AG04449 (cell line): ENCODE measurements around the gene SAFB.

Source experiments
- CTCF ChIA-PET: fragments of 350-600 bp; formaldehyde crosslinking; extraction: SDS; loops from one replicate; lab custom pipeline; 2021; ENCODE audit warnings: antibody characterized with exemption; lab: Yijun Ruan, JAX
- POLR2A ChIA-PET: fragments of 400-600, 350-600 bp; formaldehyde crosslinking; extraction: SDS; loops from one replicate; lab custom pipeline; 2020; ENCODE audit warnings: antibody characterized with exemption, inconsistent platforms; lab: Yijun Ruan, JAX
- DNase-seq: peaks from one replicate; pipeline ENCODE4 v3.0.0-alpha.2; 2010; ENCODE audit warnings: low read depth, low spot score
- H3K4me3 ChIP-seq: 2 replicates; pipeline ENCODE4 v1.5.1; 2011; ENCODE audit warnings: low read depth, mild to moderate bottlenecking, control low read depth, low read length
- TF ChIP-seq, protein P1 (sequence below): IDR thresholded peaks from one replicate; pipeline ENCODE4 v1.5.1; 2011; ENCODE audit warnings: mild to moderate bottlenecking, moderate library complexity, low read length, control low read depth, inconsistent platforms; ENCODE audit not compliant: insufficient read depth; ENCODE audit errors: missing control alignments

Gene SAFB

DNA sequence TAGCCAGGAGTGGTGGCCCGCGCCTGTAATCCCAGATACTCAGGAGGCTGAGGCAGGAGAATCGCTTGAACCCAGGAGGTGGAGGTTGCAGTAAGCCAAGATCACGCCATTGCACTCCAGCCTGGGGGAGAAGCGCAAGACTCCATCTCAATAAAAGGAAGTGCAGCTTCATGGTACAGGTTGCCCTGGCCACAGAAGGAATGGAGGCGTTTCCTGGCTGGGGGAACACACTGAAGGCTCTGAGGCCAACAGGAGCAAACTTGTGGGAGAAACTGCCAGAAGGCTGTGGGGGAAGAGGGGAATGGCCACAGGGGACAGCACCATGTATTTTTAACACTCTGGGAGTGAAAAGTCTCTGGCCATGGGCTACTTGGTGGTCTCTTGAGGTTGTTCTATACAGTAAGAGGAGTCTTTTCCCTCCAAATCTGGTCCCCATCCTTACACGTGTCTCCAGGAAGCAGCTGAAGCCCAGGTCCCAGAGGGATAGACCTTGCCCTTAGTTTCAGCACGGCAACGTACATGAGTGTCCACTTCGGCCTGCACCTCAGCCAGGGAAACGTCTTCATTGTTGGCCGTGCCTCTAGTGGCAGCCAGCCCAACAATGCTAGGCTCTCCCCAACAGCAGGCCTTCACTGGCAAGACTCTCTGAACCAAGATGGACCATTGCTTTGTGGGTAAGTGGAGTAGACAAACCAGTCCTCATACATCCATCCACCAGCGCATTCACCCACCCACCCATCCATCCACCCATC lies 50.0 kb downstream of the SAFB start:
- POLR2A ChIA-PET = no interaction called here
- CTCF ChIA-PET = interaction anchor here (2.2 kb wide), 1 partner anchor 14 kb away, joined by 7 read pairs; no protein-coding TSS in a partner anchor
- TF ChIP-seq, protein P1, sequence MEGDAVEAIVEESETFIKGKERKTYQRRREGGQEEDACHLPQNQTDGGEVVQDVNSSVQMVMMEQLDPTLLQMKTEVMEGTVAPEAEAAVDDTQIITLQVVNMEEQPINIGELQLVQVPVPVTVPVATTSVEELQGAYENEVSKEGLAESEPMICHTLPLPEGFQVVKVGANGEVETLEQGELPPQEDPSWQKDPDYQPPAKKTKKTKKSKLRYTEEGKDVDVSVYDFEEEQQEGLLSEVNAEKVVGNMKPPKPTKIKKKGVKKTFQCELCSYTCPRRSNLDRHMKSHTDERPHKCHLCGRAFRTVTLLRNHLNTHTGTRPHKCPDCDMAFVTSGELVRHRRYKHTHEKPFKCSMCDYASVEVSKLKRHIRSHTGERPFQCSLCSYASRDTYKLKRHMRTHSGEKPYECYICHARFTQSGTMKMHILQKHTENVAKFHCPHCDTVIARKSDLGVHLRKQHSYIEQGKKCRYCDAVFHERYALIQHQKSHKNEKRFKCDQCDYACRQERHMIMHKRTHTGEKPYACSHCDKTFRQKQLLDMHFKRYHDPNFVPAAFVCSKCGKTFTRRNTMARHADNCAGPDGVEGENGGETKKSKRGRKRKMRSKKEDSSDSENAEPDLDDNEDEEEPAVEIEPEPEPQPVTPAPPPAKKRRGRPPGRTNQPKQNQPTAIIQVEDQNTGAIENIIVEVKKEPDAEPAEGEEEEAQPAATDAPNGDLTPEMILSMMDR = no peak
- no peak for DNase-seq
- H3K4me3 ChIP-seq = no peak overlapping the region

DNA sequence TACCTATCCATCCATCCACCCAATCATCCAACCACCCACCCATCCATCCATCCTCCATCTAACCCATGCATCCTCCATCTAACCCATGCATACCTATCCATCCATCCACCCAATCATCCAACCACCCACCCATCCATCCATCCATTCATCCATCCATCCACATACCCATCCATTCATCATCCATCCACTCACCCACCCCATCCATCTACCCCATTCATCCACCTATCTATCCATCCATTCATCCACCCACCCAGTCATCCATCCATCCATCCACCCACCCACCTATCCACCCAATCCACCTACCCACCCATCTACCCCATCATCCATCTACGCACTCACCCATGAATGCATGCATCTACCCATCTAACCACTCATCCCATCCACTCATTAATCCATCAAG lies 50.9 kb downstream of the SAFB start:
- POLR2A ChIA-PET = no interaction called here
- CTCF ChIA-PET = no interaction called here
- no peak for DNase-seq
- no peak overlapping the region for H3K4me3 ChIP-seq
- TF ChIP-seq, protein P1 = no peak

DNA sequence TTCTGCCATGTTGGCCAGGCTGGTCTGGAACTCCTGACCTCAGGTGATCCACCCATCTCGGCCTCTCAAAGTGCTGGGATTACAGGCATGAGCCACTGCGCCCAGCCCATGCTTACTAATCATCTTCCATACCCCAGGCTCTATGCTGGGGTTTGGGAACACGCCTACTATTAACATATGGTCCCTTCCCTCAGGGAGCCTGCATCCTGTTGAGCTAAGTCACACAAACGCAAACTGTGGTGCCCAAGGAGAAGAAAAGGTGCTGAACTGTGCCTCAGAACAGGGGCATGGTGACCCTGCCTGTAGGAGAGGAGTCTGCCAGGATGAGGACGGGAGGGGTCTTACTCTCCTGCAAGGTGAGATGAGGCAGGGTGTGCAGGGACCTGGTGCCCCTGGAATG lies 51.8 kb downstream of the SAFB start:
- POLR2A ChIA-PET = interaction anchor here (1.2 kb wide), 1 partner anchor 15 kb away, joined by 4 read pairs; no protein-coding TSS in a partner anchor

DNA sequence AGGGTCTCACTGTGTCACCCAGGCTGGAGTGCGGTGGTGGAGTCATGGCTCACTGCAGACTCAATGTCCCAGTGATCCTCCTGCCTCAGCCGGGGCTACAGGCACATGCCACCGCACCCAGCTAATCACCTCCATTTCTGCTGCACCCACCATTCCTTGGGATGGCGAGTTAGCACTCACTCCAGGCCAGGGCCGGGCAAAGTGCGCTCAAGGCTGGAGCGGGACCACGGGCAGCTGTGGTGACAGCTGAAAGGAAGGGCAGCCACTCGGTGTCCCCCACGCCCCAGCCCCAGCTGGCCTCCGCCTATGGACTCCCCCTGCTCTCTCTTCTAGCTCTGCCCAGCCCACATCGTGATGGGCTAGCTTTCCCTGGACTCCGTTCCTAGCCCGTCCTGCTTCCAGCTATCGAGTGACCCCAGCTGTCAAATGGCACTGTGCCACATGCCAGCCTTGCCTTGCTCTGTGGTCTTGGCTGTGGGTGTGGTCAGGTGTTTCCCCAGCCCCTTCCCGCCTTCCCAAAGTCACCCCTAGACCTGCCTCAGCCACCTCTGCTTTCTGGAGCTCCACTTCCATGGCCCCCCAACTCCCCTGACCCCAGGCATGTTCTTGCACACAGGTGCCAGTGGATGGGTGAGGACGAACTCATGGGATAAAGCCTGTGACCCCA lies 53.4 kb downstream of the SAFB start:
- no peak overlapping the region for H3K4me3 ChIP-seq
- TF ChIP-seq, protein P1 = no peak
- POLR2A ChIA-PET = interaction anchor here (0.6 kb wide), 1 partner anchor 18 kb away, joined by 3 read pairs; no protein-coding TSS in a partner anchor
- DNase-seq = no peak
- CTCF ChIA-PET = interaction anchor here (1.7 to 2.4 kb wide), 2 partner anchors 11 to 13 kb away, joined by 7 read pairs; partner anchors contain the start of gene RPL36

More for the DNA sequence above, 51.8 kb downstream of the SAFB start:
- CTCF ChIA-PET = interaction anchor here (1.0 to 2.4 kb wide), 2 partner anchors 13 to 15 kb away, joined by 3 to 7 read pairs; partner anchors contain the start of gene RPL36
- H3K4me3 ChIP-seq = no peak overlapping the region
- DNase-seq = no peak
- TF ChIP-seq, protein P1 = no peak

DNA sequence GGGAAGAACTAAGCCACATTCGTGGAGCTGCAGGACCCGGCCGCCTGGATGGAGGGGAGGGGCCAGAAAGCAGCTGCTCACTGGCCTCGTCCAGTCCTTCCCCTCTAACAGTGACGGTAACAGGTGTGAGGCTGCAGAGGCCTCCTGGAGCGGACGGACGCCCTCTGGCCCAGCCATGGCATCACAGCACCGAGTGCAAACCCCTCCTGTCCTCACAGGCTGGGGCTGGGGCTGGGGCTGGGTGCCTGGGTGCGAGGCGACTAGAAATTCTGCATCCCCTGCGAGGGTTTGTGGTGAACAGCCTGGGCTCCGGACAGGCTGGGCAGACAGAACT lies 53.9 kb downstream of the SAFB start:
- POLR2A ChIA-PET = interaction anchor here (0.6 kb wide), 1 partner anchor 19 kb away, joined by 3 read pairs; no protein-coding TSS in a partner anchor
- TF ChIP-seq, protein P1 = no peak
- CTCF ChIA-PET = interaction anchor here (1.7 to 2.4 kb wide), 2 partner anchors 11 to 13 kb away, joined by 7 read pairs; partner anchors contain the start of gene RPL36
- DNase-seq = no peak
- H3K4me3 ChIP-seq = no peak overlapping the region

DNA sequence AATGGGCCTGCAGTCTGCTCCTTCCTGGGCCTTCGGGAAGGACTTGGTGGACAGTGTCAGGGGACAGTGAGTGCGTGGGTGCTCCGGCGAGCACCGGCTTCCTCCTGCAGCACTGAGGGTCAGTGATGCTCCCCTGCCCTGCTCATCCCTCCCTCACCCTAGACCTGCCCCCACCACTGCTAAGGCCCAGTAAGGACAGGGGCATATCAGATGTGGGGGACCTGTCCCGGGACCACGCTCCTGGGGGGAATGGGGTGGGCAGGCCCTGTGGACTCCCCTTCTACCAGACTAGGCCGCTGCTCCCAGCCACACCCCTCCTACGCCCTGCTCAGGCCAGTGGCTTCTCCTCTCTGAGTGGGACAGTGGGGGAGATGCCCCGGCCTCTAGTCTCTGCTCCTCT lies 54.3 kb downstream of the SAFB start:
- ChIA-PET CTCF (interaction anchor here (1.7 kb wide), 1 partner anchor 12 kb away, joined by 7 read pairs; the partner anchor contains the start of gene RPL36), POLR2A (interaction anchor here (0.6 kb wide), 1 partner anchor 19 kb away, joined by 3 read pairs; no protein-coding TSS in a partner anchor)
- no peak overlapping the region for H3K4me3 ChIP-seq

More for the DNA sequence above, 54.3 kb downstream of the SAFB start:
- DNase-seq = no peak
- TF ChIP-seq, protein P1 = no peak
